Activated CD4-positive, CD25-positive, alpha-beta regulatory T cell treated with anti-CD3 and anti-CD28 coated beads, Interleukin-2, amount 50 U/mL, for 24 hours (primary cell): ENCODE results near the gene TMEM94.
A peak's percentile ranks its signal among the peaks of the same experiment; 100 is the strongest.
"Not testable (repeated sequence)": the region's sequence is repeated elsewhere in the genome, so short reads cannot be mapped to it uniquely, and the experiment has no call there.

Source experiments
- ATAC-seq, 2 donors: fragments of 150-1000 bp; cut with Tn5 transposase; one replicate each; pipeline ENCODE4 v1.10.0; 2021; ENCODE audit warnings: mild to moderate bottlenecking in 1 of 2, moderate library complexity in 1 of 2

The TMEM94 gene

GRCh38 chr17:75512926-75513640 lies 56.6 kb downstream of the TMEM94 start:
- ATAC-seq = no peak

DNA sequence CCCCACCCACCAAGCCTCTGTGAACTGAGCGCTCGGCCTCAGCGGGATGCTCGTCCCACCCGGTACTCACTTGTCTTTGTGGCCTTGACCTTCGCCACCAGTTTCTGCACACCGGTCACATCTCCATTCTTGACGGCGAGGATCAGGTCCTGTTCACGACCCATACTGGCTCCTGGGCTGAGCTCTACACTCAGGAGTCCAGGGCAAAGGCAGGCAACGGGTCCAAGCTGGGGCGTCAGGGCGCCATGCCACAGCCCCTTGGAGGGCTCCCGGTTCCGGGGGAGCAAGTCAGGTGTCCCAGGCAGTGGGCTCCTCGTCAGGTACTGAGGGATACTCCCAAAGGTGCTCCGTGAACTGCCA lies 57.2 kb downstream of the TMEM94 start:
- no peak for ATAC-seq

DNA sequence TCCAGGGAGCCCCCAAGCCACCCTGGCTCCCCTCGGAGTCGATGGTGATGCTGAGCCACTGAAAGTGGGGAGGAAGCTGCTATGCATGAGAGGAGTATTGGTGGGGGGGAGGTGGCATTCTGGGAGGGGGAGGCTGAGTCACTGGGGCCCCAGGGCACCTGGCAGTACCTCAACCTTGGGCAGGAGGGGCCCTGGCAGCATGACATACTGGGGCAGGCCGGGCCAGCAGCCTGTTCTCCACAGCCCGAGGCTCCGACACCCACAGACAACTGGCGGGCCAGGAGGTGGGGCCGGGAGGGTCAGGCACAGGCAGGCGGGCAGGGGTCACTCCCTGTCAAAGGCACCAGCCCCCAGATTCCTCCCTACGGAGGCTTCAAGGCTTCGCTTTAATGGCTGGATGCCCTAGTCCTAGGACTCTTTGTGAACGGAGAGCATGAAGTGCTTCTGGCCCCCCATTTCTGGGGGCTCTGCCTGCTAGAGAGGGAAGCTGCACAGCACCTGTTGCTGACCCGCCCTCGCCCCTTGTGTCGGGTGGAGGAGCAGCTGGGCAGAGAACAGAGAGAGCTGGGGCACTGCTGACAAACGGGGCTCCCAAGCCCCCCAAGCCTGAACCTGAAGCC lies 58.0 kb downstream of the TMEM94 start:
- no peak for ATAC-seq

GRCh38 chr17:75514919-75515495 lies 58.6 kb downstream of the TMEM94 start:
- ATAC-seq = no peak

GRCh38 chr17:75515496-75516254 lies 59.2 kb downstream of the TMEM94 start, which contains the start of gene CASKIN2:
Gene CASKIN2, minus strand, starts transcription at chr17:75515537. Its CDS starts 1,733 bp downstream, at chr17:75513804.
- peak; percentile 41 to 55 for ATAC-seq

DNA sequence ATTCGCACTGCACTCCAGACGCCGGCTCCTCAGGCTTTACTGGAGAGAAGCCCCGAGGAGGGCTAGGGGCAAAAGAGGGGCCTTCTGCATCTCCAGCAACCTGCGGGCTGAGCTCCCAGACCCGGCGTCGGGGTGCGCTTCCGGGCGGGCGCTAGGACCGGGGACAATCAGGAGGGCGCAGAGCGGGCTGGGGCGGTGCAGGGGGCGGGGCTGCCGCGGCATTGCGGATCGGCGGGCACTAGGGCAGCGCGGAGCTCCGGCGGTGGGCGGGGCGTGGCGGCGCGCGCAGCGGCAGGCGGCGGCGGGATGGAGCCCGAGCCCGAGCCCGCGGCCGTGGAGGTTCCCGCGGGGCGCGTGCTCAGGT lies 59.8 kb downstream of the TMEM94 start, which contains the start of gene TSEN54:
Gene TSEN54, plus strand, starts transcription at position 274 of the 364 bp plus-strand sequence. Its CDS starts 33 bp downstream, at position 307.
- peak; percentile 93 for ATAC-seq

DNA sequence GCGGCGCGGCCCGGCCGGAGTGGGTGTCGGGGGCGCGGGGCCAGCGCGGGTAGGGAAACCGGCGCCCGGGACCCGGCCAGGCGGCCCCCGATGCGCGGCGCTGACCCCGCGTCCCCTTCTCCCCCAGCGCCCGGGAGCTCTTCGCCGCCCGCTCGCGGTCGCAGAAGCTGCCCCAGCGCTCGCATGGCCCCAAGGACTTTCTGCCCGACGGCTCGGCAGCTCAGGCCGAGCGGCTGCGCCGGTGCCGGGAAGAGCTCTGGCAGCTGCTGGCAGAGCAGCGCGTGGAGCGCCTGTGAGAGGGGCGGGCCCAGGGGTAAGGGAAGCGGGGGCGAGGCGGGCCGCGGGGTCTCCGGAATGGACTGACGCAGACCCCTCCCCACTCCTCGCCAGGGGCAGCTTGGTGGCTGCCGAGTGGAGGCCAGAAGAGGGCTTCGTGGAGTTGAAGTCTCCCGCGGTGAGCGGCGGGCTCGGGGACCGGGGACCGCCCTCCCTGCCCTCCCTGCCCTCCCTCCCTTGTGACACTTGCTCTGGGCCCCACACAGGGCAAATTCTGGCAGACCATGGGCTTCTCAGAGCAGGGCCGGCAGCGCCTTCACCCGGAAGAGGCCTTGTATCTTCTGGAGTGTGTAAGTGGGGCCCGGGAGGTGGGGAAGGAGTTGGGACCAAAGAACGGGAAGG lies 60.3 kb downstream of the TMEM94 start:
- peak; percentile 9 to 14 for ATAC-seq

DNA sequence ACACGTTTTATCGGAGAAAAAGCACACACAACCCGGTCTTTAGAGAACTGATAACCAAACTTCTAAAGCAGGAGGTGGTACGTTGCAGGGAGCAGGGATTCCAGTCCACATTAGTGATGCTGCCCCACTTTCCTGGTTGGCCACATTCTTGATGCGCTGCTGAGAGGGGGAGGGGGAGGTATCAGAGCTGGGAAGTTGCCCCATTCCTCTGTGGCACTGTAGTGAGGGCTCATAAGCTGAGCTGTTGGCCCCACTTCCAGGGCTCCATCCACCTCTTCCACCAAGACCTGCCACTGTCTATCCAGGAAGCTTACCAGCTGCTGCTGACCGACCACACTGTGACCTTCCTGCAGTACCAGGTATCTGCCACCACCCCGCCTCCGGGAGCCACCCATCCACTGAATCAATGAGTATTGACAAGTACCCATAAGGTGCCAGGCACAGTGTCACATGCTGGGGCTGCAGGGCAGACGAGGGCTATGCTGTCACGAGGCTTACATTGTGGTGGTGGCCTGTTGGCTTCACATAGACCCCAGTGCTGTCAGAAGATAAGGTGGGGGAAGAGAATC lies 60.9 kb downstream of the TMEM94 start:
- no peak for ATAC-seq

- ATAC-seq = no peak
Measured at GRCh38 chr17:75518201-75518600, 61.8 kb downstream of the TMEM94 start.

GRCh38 chr17:75518983-75519537 lies 62.6 kb downstream of the TMEM94 start:
- ATAC-seq = no peak

GRCh38 chr17:75520413-75520812 lies 64.0 kb downstream of the TMEM94 start:
- not testable (repeated sequence) for ATAC-seq

- ATAC-seq = no peak
Measured at GRCh38 chr17:75521290-75521689, 64.9 kb downstream of the TMEM94 start.

GRCh38 chr17:75521951-75522727 lies 65.7 kb downstream of the TMEM94 start:
- ATAC-seq = no peak

DNA sequence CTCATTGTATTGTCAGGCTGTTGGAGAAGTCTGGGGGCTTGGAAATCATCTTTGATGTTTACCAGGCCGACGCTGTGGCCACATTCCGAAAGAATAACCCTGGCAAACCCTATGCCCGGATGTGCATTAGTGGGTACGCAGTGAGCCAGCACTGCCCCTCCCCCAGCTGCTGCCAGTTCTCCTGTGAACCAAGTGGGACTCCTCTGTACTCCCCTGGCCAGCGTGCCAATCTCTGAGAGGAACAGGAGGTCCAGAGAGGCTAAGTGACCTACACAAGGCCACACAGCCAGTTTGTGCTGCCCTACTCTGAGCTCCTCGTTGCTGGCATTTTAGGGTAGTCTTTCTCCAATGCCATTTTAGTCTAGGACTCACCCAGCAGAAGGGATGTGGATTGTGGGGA lies 67.2 kb downstream of the TMEM94 start:
- ATAC-seq = no peak

DNA sequence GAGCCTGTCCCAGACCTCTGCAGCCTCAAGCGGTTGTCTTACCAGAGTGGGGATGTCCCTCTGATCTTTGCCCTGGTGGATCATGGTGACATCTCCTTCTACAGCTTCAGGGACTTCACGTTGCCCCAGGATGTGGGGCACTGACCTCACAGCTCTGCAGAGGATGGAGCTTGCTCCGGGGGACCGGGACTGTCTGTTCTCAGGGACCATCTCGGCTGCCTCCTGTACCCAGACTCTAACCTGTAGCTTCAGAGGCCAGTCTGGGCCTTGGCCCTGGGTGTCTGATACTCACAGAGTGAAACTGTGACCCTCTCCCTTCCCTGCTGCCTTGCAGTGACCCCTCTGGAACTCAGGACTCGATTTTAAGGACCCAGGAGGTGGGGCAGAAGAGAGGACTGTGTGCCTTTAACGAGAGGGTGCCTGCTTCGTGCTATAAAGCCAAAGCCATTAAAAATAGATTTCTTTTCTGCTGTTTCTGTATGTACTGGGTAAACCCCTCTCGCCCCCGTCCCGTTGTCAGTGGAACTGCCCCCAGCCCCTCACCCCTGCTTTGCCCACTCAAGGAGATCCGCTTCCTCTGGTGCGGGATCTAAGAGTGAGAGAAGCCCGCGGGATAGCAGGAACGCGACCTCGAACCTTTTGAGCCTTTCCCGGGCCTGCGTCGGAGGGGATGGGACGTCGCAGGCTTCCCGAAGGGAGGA lies 68.0 kb downstream of the TMEM94 start:
- no peak for ATAC-seq

- peak; percentile 90 to 93 for ATAC-seq
Measured at GRCh38 chr17:75524970-75525805, 68.8 kb downstream of the TMEM94 start, which contains the start of gene LLGL2. Gene LLGL2, plus strand, starts transcription at chr17:75525697. Its CDS starts 17,730 bp downstream, at chr17:75543427.

DNA sequence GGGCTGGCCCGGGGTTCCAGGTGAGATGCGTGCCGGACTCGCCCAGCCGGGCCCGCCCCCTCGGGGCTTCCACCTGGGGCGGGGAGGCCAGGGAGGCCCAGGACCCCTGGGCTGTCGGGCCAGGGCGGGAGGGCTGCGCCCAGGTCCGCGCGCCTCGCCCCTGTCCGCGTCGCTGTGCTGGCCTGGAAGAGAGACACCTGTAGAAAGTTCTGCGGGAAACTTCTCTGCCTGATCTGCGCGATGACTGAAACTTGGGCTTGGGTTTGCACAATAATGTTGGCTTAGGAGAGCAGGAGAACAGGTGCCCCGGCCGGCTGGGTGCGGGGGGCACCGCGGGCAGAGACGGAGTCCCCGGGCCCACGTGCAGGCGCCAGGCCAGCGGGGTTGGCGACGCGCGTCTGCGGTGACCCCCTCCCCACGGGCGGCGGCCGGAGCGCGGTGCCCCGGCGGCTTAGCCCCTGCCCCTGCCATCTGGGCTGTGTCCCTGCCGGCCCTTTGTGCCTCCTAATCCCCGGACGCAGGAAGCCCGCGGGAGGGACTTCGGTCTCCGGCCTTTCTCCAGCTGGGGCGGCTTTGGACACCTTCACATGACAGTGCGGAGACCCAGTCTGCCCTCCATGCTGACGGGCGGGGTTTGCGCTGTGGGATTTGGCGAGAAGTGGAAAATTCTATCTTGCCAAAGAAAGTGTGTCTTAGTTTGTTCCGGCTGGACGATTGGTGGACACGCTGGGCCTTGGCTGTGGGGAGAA lies 69.5 kb downstream of the TMEM94 start:
- ATAC-seq = no peak

GRCh38 chr17:75526555-75527270 lies 70.3 kb downstream of the TMEM94 start:
- ATAC-seq = no peak
